Glomerular visceral epithelial cell (primary cell): ENCODE measurements around the gene OR51B4.
"Not testable (repeated sequence)": the region's sequence is repeated elsewhere in the genome, so short reads cannot be mapped to it uniquely, and the experiment has no call there.

Source experiments
- DNase-seq: peaks from one replicate; pipeline ENCODE4 v3.0.0-alpha.2; 2016; ENCODE audit errors: extremely low spot score

Gene OR51B4

GRCh38 chr11:5301846-5302245, at the start of gene OR51B4:
Gene OR51B4 (minus strand): TSS chr11:5301946. CDS start chr11:5301946, 0 bp downstream.
- no peak for DNase-seq

DNA sequence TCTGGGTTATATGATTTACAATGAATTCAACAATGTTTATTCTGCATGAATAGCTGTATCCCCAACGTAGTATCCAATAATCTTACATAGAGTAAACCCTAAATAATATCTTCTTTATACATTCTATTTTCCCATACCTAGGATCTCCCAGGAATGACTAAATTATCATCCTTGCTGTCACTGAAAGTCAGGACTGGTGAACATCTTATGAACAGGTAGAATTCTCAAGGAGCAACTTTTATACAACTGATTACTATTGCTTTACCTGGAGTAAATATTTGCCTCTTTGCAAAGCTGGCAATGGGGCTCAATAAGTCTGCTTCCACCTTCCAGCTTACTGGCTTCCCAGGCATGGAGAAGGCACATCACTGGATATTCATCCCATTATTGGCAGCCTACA, 49.5 kb upstream of the OR51B4 start, which contains the start of gene OR51B6:
Gene OR51B6 (plus strand): TSS at position 301 of the 400 bp plus-strand sequence. CDS start 0 bp downstream, at position 301.
- no peak for DNase-seq

GRCh38 chr11:5349550-5349949, 47.8 kb upstream of the OR51B4 start:
- no peak for DNase-seq

- no peak for DNase-seq
Observed at GRCh38 chr11:5348551-5349194, 46.9 kb upstream of the OR51B4 start.

DNA sequence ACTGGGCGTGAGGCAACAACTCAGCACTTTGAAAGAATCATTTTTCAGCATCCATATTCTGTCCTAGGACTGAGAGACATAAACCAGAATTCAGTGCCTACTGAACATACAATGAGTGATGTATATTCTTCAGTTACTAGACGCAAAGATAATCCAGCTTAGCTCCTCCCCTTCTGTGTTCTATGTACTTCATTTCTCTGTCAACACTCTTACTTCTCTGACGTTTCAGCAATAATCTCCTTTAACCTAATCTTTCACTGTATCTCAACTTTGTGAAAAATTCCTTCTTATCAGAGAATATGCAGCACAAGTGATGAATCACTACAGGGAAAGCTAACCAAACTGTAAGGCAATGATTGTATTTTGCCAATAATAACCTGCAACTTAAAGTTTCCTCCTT, 44.1 kb upstream of the OR51B4 start:
- DNase-seq, result no peak

DNA sequence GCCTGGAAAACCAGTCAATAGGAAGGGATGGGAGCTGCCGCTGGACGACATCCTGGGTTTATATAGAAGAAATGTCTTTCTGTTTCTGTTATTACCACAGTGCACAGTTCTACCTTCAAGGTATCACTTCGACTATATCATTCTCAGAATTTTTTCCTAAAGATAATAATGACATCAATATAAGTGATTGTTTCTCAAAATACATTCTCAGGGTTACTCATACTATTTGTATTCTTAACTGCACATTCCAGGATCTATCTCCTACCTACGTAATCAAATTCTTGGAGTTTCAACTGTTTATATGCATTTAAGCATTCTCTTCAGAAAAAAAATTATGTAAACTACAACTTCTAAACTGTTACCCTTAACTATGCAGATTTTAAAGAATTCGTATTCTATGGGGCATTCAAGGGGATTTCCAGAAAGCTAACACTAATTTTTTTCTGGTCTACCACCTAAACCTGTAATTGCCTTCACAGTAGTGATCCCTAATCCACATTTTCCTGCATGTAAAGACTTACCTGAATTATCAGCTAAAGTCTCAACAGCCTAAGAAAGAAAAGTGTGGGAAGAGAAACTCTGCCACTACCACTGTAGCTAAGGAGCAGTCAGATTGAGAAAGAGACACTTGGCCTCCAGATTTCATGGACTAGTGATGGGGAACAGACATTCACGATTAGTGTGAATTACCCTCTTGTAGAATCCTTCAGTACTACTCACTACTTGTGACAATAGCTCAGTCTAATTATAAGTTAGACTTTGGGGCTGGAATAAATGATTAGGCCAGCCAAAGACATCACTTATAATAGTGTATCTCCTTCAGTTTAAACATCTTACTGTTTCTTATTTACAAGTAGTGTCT, 42.0 kb upstream of the OR51B4 start, which contains the start of gene OR51B5:
Gene OR51B5 (minus strand): TSS at position 51 of the 862 bp plus-strand sequence. CDS start 0 bp downstream, at position 51.
- no peak for DNase-seq

DNA sequence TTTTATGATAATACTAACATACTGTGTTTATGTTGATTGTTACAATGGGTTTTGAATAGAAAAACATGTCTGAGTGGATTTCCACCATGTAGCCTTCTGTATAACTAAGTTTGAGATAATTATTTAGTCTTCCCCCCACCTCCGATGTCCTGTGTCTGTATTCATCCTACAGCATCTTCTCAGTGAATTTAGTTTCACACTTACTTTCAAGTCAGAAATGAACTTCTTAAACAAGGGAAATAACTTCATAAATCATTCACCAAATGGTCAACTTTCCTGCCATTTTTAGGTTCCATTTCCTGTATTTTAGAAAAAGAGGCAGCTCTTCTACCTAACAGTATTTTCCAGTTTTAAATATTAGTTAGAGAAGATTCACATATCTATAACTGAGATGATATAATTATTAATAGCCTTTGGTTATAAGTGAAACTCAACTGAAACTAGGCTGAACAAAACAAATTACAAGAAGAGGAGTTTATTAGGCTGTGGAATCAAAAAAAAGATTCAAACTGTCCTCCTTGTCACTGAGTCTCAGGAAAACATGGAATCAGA, 38.1 kb upstream of the OR51B4 start:
- no peak for DNase-seq

GRCh38 chr11:5337253-5337652, 35.5 kb upstream of the OR51B4 start:
- DNase-seq, result not testable (repeated sequence)

DNA sequence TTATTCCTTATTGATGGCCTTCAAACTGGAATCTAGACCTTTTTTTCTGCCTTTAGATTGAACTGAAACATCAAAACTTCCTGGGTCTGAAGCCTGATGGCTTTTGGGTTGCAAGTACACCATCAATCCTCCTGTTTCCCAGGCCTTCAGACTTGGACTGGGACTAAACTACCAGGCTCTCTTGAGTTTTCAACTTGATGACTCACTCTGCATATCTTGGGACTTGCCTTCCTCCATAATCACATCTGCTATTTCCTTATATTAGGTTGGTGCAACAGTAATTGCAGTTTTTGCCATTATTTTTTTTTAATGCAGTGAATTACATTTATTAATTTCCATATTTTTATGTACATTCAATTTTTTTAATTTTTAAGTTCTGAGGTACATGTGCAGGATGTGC, 34.6 kb upstream of the OR51B4 start:
- DNase-seq, result no peak

DNA sequence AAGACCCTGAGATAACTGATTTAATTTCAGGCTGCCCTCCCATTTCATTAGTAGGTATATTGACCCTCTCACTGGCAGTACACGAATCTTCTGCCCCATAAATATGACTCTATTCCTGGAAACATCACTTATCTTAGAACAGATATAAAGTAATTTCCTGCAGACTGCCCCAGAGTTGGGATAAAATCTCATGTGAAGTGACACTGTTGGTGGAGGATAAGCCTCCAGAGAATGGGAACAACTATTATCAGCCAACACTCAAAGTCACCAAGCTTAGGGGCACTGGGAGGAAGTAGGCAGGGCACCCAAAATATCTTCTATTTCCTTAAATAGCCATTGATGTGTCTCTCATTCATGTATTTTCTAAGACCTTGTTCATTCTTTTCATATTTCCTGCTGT, 33.4 kb upstream of the OR51B4 start:
- DNase-seq, result no peak

- DNase-seq, result no peak
Observed at GRCh38 chr11:5324197-5324596, 22.5 kb upstream of the OR51B4 start, which contains the start of gene OR51B2. Gene OR51B2 (minus strand): TSS chr11:5324297. CDS start chr11:5324297, 0 bp downstream.

GRCh38 chr11:5317292-5317691, 15.5 kb upstream of the OR51B4 start:
- DNase-seq, result no peak

GRCh38 chr11:5313326-5314023, 11.7 kb upstream of the OR51B4 start:
- DNase-seq, result not testable (repeated sequence)

DNA sequence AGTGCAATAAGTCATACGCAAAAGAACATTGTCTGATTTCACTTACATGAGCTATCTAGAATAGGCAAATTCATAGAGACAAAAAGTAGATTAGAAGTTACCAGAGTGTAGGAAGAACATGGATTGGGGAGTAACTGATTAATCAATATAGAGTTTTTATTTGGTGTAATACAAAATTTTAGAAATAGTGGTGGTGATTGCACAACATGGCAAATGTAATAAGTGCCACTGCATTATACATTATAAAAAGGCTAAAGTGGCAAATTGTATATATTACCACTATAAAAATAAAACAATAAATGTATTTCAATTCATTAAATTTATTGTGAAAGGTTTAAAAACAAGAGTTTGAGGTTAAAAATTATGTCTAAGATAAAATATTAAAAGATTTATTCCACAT, 8.7 kb upstream of the OR51B4 start:
- DNase-seq, result no peak

DNA sequence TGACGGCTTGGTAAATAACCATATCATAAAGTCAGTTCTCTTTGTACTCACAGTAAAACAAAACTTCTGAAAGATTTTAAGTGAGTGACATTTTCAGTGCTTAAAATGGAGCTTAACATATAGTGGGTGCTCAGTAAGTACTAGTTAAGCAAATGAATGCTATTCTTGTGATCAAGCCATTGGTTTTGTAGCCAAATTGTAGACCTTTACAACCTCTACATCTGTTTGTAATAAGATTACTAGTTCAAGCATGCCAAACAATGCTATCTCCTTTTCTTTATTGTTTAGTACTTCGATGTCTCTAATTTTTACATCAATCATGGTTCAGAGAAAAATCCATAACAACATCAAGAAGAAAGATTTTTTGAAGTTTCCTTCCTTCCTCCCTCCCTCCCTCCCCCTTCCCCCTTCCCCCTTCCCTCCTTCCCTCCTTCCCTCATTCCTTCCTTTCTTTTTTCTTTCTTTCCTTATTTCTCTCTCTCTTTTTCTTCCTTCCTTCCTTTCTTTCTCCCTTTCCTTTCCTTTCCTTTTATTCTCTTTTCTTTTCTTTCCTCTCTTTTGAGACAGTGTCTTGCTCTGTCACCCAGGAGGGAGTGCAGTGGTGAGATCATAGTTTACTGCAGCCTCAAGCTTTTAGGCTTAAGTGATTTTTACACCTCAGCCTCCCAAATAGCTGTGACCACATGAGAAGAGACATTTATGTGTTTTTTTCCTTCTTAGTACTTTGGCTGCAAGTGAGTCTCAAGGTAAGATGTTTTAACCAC, 5.7 kb upstream of the OR51B4 start:
- no peak for DNase-seq

DNA sequence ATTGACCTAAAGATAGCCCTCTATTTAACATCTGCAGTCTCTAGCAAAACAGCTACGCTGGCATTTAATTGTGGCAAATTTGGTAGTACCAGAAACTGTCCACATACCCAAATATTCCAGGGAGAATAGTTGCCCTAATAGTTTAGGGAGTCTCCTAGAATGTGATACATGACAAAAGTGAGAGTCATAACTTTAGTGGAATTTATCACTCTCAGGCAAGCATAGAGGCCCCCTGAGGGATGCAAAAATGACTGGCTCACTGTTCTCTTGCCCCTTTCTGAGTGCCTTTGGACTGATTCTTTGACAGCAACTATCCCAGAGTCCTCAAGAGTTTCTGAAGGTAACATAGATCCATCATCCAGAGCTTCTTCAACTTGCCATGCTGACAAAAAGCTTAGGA, 2.3 kb upstream of the OR51B4 start:
- DNase-seq, result no peak

- DNase-seq, result no peak
Observed at GRCh38 chr11:5303626-5304025, 1.9 kb upstream of the OR51B4 start.

DNA sequence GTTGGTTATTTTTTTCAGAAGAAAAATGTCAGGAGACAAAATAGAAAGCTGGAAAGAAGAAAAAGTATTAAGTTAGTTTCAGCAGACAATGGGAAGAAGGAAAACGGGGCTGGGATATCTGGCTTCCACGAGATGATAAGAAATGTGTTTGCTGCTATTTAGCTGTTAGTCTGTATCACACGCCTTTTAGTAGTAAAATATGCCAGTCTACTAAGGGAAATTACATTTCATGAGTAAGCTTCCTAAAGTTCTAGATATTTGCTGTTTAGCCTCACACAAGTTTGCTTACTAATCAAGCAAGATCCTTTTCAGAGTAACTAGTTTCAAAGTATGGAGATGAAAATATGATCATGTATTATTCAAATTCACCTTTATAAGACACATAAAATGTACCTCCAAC, 1.5 kb downstream of the OR51B4 start:
- DNase-seq, result no peak

DNA sequence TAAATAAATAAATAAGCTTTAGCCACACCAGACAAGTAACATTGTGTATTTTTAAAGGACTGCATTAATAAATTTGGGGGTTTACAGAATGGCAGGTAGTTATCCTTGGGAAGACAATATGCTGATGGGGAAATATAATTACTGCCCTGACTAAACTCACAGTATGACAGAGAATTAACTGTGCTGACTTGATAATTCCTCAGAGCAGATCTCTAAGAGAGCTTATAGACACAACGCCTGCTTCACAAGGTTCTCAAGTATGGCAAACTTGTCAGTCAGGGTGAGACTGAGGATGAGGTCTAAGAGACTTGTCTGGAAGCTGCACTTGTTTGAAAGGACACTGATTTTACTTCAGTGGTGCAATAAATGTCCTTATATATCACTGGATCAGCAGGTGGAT, 3.3 kb downstream of the OR51B4 start:
- no peak for DNase-seq

DNA sequence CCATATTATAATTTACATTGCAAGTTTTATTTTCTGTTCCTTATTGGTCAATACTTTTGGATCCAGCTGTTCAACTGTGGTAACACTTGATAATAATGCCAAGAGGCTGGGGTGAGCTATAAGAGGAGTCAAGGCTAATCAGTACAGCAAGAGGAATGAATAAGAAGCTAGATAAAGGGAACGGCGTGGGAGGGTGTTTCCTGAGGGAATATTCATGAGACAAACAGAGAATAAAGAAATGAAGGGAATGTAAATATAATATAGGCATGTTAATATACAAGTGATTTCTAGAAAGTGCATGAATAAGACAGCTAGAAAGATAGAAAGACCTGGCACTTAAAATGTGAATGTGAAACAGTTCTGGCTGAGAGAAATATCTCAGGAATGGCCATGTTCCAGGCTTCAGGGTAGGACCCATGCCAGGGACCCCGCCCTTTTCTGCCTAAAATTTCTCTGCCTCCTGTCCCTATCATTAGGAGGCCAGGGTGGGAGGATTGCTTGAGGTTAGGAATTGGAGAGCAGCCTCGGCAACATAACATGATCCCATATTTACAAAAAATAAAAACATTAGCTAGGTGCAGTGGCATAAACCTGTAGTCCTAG, 3.9 kb downstream of the OR51B4 start:
- DNase-seq, result no peak
